GM10266 (cell line): ENCODE results near the gene GSTA3.
"Not testable (repeated sequence)": the region's sequence is repeated elsewhere in the genome, so short reads cannot be mapped to it uniquely, and the experiment has no call there.

ENCODE experiments used
- DNase-seq: peaks from one replicate; pipeline ENCODE4 v3.0.0; 2012; ENCODE audit errors: extremely low spot score
- CTCF ChIP-seq: IDR thresholded peaks from 2 replicates; pipeline ENCODE4 v1.5.1; 2012; ENCODE audit warnings: mild to moderate bottlenecking, low read depth; ENCODE audit not compliant: control insufficient read depth, insufficient read depth; ENCODE audit errors: missing control alignments

GSTA3 gene

GRCh38 chr6:52872031-52872430 lies 37.5 kb downstream of the GSTA3 start:
- DNase-seq = no peak
- TF ChIP-seq CTCF = no peak

- no peak for DNase-seq
- TF ChIP-seq CTCF = no peak
Measured at GRCh38 chr6:52871621-52872020, 37.9 kb downstream of the GSTA3 start.

GRCh38 chr6:52870335-52871091 lies 39.0 kb downstream of the GSTA3 start:
- DNase-seq = not testable (repeated sequence)

- not testable (repeated sequence) for DNase-seq
Measured at GRCh38 chr6:52868899-52869298, 40.6 kb downstream of the GSTA3 start.

GRCh38 chr6:52868240-52868639 lies 41.3 kb downstream of the GSTA3 start:
- DNase-seq = no peak
- no peak for TF ChIP-seq CTCF

GRCh38 chr6:52861151-52861550 lies 48.3 kb downstream of the GSTA3 start:
- not testable (repeated sequence) for DNase-seq

- DNase-seq = no peak
- no peak for TF ChIP-seq CTCF
Measured at GRCh38 chr6:52858416-52858815, 51.1 kb downstream of the GSTA3 start.

GRCh38 chr6:52856137-52856536 lies 53.4 kb downstream of the GSTA3 start:
- DNase-seq = not testable (repeated sequence)

GRCh38 chr6:52849137-52849536 lies 60.4 kb downstream of the GSTA3 start:
- DNase-seq = no peak
- no peak for TF ChIP-seq CTCF
